Stimulated activated naive CD8-positive, alpha-beta T cell treated with anti-CD3 and anti-CD28 coated beads, Interleukin-15, amount 100 ng/mL, for 72 hours (primary cell): Measurements from ENCODE around the gene PIK3R5.

Experiments
- ATAC-seq: fragments of 150-1000 bp; cut with Tn5 transposase; 2 replicates; pipeline ENCODE4 v1.10.0; 2021; ENCODE audit warnings: mild to moderate bottlenecking, moderate library complexity
- DNase-seq, 2 donors: peaks; one replicate each; pipeline ENCODE4 v3.0.0; 2021 to 2022
- H3K27ac Mint-ChIP-seq, 2 donors: one replicate each; pipeline ENCODE4 v1.8.0; 2022; ENCODE audit warnings: mild to moderate bottlenecking in 2 of 2, mixed read lengths in 2 of 2, moderate library complexity in 2 of 2
- H3K27me3 Mint-ChIP-seq: one replicate; pipeline ENCODE4 v1.8.0; 2022; ENCODE audit warnings: mixed read lengths
- H3K4me1 Mint-ChIP-seq: one replicate; pipeline ENCODE4 v1.8.0; 2022; ENCODE audit warnings: mild to moderate bottlenecking, mixed read lengths
- H3K4me3 Mint-ChIP-seq, 2 donors: one replicate each; pipeline ENCODE4 v1.8.0; 2022; ENCODE audit warnings: mild to moderate bottlenecking in 2 of 2, mixed read lengths in 2 of 2, moderate library complexity in 1 of 2
- H3K9me3 Mint-ChIP-seq, 2 donors: one replicate each; pipeline ENCODE4 v1.8.0; 2022; ENCODE audit warnings: mixed read lengths in 2 of 2

Gene PIK3R5

DNA sequence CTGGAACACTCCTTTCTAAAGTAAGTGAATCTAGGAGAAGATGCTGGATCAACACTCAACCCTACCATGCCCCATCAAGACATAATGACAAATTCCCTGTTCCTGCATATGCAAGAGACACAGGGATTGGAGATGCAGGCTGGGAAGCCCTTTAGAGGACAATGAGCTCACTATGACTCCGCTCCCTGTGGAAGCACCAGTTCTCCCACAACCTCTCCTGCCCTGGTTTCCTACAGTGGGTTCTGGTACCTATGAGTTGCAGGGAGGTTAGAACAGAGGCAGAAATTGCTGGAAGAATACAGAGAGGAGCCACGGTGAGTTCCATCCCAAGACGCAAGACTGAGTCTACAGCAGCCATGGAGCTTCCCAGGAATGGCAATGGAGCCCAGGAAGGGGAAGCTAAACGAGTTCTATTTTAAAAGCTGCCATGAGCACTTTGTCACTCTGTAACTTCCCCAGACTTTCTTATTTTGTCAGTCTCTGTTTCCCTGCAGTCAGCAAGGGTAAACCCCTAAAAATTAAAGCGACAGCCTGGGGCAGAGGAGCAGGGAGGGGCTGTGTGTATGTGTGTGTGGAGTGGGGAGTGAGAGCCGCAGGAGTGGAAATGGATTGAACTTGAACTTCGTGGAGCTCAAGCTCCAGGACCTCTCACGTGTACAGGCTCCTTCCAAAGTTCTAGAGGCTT is 55.8 kb downstream of the PIK3R5 start:
- no peaks in the 10 kb centered on the region for H3K27me3 Mint-ChIP-seq
- ATAC-seq = no peak
- H3K4me1 Mint-ChIP-seq = peaks cover 48% of the 10 kb centered on the region
- H3K4me3 Mint-ChIP-seq = no peak overlapping the region
- H3K9me3 Mint-ChIP-seq = no peaks in the 10 kb centered on the region
- no peak overlapping the region for H3K27ac Mint-ChIP-seq
- DNase-seq = no peak

DNA sequence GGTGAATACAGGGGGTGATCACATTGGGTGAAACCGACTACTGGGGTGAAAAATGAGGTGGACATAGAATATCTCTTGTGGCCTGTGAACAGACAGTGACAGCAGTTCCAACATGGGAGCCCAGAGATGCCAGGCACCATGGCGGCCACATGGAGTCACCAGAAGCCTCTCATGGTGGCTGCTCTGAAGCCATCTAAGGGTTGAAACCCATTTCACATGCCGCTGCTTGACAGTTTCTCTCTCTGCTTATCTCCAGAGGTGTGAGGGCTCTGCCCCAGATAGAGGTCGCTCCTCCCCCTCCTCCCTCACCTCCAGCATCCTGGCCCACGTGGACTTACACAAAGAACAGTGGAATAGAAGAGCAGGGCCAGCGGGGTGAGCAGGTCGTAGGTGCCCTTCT is 60.2 kb downstream of the PIK3R5 start:
- Mint-ChIP-seq H3K27me3 (no peaks in the 10 kb centered on the region), H3K4me3 (no peak overlapping the region), H3K4me1 (peaks cover 48% of the 10 kb centered on the region), H3K9me3 (no peaks in the 10 kb centered on the region), H3K27ac (peak overlapping the region; percentile 5 to 52)
- DNase-seq = no peak
- ATAC-seq = no peak

DNA sequence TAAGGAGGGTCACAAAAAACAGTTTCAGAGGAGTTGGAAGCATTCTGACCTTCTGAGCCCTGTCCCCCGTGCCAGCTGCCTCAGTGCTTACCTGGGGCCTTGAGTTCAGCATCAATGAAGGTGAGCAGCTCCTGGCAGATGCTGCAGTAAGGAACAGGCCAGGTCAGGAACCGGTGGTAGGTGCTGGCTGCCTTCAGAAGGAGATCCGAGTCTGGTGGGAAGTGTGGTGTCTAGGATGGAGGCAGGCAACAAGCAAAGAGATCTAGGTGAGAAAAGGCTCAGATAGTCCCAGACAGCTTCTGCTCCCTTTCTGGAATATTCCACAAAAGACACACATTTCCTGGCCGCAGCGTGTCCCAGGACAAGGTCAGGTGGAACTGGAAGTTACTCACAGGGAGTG is 60.8 kb downstream of the PIK3R5 start:
- no peaks in the 10 kb centered on the region for H3K27me3 Mint-ChIP-seq
- peaks cover 48% of the 10 kb centered on the region for H3K4me1 Mint-ChIP-seq
- DNase-seq = no peak
- ATAC-seq = no peak
- no peak overlapping the region for H3K27ac Mint-ChIP-seq
- H3K9me3 Mint-ChIP-seq = no peaks in the 10 kb centered on the region
- no peak overlapping the region for H3K4me3 Mint-ChIP-seq

DNA sequence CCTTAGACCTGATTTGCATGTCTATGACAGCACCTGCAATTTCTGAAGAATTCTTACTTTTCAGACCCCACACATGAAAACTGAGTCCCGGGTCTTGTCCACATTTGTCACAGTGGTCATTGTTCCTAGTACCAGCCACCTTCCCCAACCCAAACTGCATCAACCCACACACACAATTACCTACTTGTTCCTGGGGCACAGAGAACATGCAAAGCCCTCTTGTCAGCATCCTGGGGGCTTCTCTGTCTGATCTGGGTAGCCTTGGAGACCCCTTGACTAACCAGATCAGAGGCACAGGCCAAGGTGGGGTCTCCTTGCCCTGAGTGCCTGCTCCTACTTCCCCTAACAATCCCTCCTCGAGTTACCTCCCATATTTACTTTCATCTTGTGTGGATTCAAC is 61.3 kb downstream of the PIK3R5 start:
- DNase-seq (peak in 1 of 2 donors; percentile 2), ATAC-seq (no peak)
- peaks cover 49% of the 10 kb centered on the region for H3K4me1 Mint-ChIP-seq
- peak overlapping the region in 1 of 2 donors; percentile 5 for H3K27ac Mint-ChIP-seq
- H3K27me3 Mint-ChIP-seq = no peaks in the 10 kb centered on the region
- no peaks in the 10 kb centered on the region for H3K9me3 Mint-ChIP-seq
- H3K4me3 Mint-ChIP-seq = no peak overlapping the region

DNA sequence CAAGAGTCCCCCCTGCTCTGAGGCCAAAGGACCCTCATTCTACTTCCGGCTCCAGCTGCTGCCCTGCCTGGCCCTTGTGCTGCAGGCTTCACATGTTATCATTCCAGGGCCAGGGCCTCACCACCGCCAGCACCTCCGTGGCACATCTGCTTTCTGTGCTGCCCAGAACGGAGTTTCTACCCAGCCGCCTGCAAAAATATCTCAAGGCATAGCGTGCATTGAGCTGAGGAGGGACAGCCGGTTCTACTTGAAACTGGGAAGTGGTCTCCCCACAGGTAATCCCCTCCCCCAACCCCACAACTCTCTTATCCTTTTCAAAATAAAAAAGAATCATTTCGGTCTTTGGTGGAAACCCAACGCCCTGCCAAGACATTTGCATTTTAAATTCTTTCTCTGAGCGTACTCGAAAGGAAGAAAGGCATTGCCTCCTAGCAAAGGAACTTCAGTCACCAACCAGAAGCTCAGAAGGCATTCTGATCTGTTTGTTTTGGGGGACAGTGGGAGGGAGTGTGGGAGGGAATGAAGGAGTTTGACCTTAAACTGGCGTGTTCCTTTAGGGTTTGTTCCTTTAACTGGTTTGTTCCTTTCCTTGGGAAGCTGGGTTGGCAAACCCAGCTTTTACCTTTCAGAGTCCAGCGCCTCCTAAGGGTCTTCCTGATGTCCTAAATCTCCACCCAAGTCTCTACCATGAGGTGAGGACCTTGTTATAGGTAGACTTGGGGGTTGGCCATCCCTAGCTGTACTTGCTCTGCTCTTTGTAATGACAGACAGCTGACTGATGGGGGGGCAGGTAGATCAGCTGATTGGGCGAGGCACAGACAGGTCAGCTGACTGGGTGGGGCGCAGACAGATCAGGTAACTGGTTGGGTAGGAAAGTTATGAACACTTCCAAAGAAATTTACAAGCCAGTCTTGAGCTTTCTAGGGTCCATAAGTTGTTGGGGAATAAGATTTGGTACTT is 64.6 kb downstream of the PIK3R5 start:
- DNase-seq = peak; percentile 48 to 77
- peak; percentile 62 for ATAC-seq
- Mint-ChIP-seq H3K9me3 (no peaks in the 10 kb centered on the region), H3K27ac (peak overlapping the region; percentile 52 to 90), H3K27me3 (no peaks in the 10 kb centered on the region), H3K4me3 (peak overlapping the region; percentile 64 to 76), H3K4me1 (peaks cover 77% of the 10 kb centered on the region)

DNA sequence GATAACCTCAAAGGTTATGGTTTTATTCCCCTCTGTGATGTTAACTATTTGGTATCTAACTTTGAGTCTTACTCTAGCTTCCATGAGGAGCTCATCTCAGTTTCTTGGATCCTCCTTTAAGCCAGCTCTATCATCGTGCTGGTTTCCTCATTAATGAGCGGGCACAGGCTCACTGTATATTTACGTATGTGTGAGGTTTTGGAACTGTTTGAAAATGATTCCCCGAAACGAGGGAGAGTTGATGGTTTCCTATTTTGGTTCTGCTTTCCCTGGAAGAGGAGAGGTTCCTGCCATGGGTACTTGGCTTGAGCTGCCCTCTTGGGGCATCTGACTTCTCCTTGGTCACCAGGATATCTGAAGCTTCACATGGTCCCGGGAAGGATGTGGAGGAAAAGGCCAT is 65.3 kb downstream of the PIK3R5 start:
- DNase-seq (no peak), ATAC-seq (no peak)
- Mint-ChIP-seq H3K9me3 (no peaks in the 10 kb centered on the region), H3K27ac (peak overlapping the region; percentile 52 to 81), H3K4me1 (peaks cover 78% of the 10 kb centered on the region), H3K4me3 (peak overlapping the region; percentile 64 to 70), H3K27me3 (no peaks in the 10 kb centered on the region)

DNA sequence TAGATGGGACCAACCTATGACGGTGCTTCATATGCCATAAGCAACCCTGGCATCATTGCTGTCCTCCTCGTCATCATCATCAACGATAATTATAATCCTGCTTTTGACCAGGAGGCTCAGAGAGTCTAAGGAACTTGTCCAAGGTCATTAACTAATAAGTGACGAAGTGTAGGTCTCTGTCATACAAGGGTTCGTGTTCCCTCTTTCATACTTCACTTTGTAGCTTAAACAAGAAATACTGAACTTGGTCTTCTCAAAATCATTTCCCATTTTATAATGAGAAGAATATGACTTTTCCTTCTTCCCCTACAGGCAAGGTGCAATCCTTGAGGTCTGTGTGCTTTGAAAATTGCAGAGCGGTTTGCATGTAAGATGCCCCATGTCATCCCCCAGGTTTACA is 66.9 kb downstream of the PIK3R5 start:
- H3K9me3 Mint-ChIP-seq = no peaks in the 10 kb centered on the region
- no peaks in the 10 kb centered on the region for H3K27me3 Mint-ChIP-seq
- no peak for DNase-seq
- H3K4me1 Mint-ChIP-seq = peaks cover 85% of the 10 kb centered on the region
- peak overlapping the region; percentile 28 to 73 for H3K27ac Mint-ChIP-seq
- peak overlapping the region; percentile 8 to 63 for H3K4me3 Mint-ChIP-seq
- ATAC-seq = no peak

DNA sequence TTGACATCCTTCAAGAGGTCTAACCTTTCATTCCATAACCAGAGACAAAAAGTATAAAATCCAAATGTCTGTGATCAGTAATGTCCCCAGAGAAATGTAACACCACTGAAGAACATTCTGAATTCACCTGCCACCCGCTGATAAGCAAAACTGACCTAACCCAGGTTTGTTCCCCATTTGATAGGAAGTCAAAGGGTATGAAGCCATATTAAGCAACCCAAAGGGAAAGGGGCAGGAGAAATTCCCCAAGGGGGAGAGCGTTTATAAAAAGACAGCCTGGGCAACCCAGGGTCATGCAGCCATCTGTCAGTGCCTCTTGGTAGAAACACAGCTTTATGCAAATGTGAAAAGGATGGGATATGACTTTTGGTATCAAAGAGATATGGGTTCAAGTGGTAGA is 67.4 kb downstream of the PIK3R5 start:
- Mint-ChIP-seq H3K27me3 (no peaks in the 10 kb centered on the region), H3K27ac (no peak overlapping the region), H3K4me3 (peak overlapping the region; percentile 16), H3K4me1 (peaks cover 89% of the 10 kb centered on the region), H3K9me3 (no peaks in the 10 kb centered on the region)
- no peak for ATAC-seq
- DNase-seq = peak in 1 of 2 donors; percentile 3

DNA sequence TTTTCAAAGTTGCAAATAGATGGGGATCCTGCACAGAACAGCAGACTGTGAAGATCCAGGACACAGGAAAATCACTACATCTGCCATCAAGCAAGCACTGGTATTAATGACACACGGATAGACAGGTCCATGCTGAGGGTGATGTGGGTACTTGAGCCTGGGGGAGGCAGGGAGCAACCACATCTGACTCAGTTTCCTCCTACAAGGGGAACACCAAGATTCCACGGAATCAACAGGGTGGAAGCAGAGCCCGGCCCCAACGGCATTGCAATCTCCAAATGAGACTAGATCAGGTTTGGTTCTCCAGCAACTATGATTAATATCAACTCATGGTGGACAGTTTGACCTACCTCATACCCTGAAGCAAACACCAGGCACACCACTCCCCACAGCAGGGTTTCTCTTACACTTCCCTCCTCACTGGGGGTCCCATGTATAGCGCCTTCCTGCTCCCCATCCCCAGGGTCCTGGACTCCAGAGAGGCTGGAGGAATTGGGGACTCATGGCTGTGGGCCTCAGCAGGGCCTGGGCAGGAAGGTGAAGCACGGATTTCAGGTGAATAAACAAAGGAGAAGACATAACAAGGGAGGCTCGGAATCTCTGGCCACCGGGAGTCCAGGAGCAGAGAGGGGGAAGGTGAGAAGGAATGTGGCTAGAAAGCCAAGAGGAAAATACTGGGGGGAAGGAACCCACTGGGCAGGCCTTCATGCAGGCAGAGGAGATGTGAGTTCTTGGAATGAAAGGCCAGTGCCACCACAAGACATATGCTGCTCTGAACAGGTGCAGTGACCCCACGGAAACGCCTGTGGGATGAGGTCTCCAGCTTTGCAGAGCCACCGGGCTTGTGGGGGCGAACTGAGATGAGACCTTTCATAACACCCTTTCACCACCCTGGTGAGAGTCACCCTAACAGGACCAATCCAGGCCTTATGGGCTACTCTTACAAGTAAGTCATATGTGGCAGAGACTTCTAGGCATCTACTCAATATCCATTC is 68.6 kb downstream of the PIK3R5 start:
- peak in 1 of 2 donors; percentile 12 for DNase-seq
- H3K9me3 Mint-ChIP-seq = no peaks in the 10 kb centered on the region
- H3K4me3 Mint-ChIP-seq = peak overlapping the region in 1 of 2 donors; percentile 4
- H3K27ac Mint-ChIP-seq = peak overlapping the region in 1 of 2 donors; percentile 23
- ATAC-seq = no peak
- peaks cover 99% of the 10 kb centered on the region for H3K4me1 Mint-ChIP-seq
- no peaks in the 10 kb centered on the region for H3K27me3 Mint-ChIP-seq

DNA sequence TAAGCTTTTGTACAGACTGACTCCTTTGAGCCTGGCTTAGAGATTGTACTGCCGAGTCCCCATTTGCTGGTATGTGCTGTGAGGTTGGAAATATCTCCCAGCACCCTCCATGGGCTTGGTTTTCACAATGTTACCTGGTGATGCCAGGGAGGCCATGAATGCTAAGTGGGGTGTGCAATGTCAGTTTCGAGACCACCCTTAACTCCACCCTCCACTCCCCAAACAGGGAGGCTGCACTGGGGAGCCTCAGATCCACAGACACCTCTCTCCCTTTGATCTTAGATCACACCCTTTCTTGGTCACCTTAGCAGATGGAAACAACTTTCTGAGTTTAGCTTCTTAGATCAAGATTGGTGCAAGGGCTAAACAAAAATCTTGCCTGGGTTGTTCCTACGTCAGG is 69.4 kb downstream of the PIK3R5 start:
- peaks cover 93% of the 10 kb centered on the region for H3K4me1 Mint-ChIP-seq
- no peak overlapping the region for H3K4me3 Mint-ChIP-seq
- DNase-seq = no peak
- ATAC-seq = no peak
- H3K27me3 Mint-ChIP-seq = no peaks in the 10 kb centered on the region
- H3K27ac Mint-ChIP-seq = peak overlapping the region in 1 of 2 donors; percentile 4
- H3K9me3 Mint-ChIP-seq = no peaks in the 10 kb centered on the region

DNA sequence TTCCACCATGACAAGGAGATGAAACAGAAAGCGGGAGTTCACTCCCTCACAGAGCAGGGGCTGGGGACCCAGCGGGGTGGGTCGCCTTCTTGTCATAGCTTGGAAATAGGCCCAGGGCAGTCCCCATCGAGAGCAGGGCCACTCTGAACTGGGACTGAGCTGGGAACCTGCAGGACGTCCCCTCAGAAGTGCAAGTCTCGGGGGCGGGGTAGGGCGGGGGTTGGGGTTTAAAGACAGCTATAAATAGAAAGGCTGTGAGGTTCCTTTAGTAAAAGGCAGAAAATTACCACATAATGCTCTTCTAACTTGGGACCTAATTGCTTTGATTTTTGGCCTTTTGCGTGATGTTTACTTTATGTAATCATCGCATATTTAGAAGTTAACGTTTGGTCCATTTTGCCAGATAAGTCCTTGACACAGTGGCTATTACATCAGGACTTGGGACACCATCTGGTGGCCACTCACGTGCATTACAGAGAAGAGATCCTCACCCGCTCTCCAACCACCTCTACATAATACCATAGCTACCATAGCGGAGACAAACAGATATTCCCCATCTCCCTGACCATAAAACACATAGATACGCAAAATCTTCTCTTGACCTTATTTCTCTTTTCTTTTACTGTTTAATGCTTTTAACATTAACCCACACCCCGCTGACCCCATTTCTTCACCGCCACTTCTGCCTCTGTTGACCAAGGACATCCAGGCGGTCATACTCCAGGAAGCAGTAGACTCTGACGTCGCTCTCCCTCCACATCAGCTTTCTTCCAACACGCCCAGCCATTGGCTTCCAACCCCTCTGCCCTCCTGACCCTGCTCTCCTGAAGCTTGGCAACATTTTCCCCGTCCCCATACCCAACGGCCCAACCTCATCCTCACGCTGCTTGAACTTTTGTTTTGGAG is 70.6 kb downstream of the PIK3R5 start:
- Mint-ChIP-seq H3K27me3 (no peaks in the 10 kb centered on the region), H3K27ac (peak overlapping the region; percentile 71 to 82), H3K4me1 (peaks cover 86% of the 10 kb centered on the region), H3K9me3 (no peaks in the 10 kb centered on the region), H3K4me3 (peak overlapping the region; percentile 53 to 68)
- ATAC-seq = peak; percentile 39
- peak; percentile 43 to 63 for DNase-seq

DNA sequence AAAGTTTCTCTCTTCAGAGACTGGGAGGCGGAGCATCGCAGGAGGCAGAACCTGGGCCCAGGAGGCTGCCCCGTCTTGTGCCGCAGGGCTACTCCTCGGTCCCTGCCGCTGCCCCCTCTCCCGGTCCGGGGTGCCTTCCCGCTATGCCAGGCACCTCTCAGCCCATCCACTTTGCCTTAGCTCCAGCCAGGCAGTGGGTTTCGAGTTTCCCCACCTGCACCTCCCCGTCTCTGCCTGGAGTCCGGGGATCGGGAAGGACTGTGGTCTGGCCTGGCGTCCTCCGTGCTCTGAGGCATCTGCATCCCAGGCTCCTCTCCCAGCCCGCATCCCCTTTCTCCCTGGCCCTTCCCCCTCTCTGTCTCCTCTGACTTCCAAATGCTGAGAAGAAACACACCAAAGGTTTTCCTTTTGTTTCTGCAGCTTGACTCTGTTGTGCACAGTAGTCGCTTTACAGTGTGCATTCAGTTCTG is 71.3 kb downstream of the PIK3R5 start:
- H3K27ac Mint-ChIP-seq = peak overlapping the region in 1 of 2 donors; percentile 77
- no peaks in the 10 kb centered on the region for H3K27me3 Mint-ChIP-seq
- H3K4me3 Mint-ChIP-seq = peak overlapping the region in 1 of 2 donors; percentile 28
- DNase-seq (no peak), ATAC-seq (no peak)
- H3K4me1 Mint-ChIP-seq = peaks cover 82% of the 10 kb centered on the region
- H3K9me3 Mint-ChIP-seq = no peaks in the 10 kb centered on the region

DNA sequence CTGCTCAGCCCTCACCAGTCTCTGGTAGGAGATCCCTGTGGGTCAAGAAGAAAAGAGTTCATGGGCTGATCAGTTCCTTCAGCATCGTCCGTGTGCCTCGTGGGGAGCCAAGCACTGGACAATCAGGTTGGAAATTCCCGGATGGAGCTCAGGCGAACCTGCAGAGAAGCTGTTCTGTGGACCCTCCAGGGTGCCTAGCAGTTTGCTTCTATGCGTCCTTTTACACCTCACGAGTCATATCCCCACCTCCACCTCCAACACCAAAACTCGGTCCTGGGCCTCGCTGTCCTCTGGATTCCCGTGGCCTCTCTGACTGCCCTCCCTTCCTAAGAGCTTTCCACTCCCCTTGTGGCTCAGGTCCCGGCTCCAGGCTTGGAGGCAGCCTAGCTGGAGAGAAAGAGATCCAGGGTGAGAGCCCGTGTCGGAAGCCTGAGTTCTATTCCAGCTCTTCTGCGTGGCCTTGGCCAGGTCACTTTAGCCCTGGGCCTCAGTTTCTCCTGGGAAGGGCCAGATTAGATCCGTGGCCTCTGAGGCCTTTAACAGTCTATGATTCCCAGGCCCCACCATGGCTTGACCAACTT is 71.8 kb downstream of the PIK3R5 start:
- Mint-ChIP-seq H3K9me3 (no peaks in the 10 kb centered on the region), H3K27ac (no peak overlapping the region), H3K4me3 (no peak overlapping the region), H3K4me1 (peaks cover 82% of the 10 kb centered on the region), H3K27me3 (no peaks in the 10 kb centered on the region)
- DNase-seq = no peak
- no peak for ATAC-seq

DNA sequence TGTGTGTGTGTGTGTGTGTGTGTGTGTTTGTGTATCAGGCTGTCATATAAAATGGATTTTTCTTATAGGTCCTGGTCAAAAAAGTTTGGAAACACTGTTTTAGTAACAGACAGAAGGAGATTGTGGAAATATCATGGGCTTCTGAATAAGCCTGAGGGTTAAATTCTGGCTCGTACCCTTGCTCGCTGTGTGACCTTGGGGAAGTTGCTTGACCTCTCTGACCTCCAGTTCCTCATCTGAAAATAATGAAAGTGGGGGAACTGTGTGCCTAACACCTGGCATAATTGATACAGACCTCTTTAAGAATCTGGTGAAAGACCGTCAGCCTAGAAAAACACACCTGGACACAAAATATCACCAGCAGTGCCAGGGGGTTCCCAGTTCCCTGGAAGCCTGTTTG is 72.4 kb downstream of the PIK3R5 start:
- H3K27ac Mint-ChIP-seq = no peak overlapping the region
- H3K4me3 Mint-ChIP-seq = no peak overlapping the region
- no peak for DNase-seq
- H3K27me3 Mint-ChIP-seq = no peaks in the 10 kb centered on the region
- ATAC-seq = no peak
- no peaks in the 10 kb centered on the region for H3K9me3 Mint-ChIP-seq
- H3K4me1 Mint-ChIP-seq = peaks cover 76% of the 10 kb centered on the region
